K562 (cell line): ENCODE data around the gene LMAN1L. TPM values are rescaled to one million over a fixed set of nuclear protein-coding genes. Genes with fewer than 3 reads are reported as not detected.

ENCODE experiments used
- BRD9 ChIP-seq: fragments of 450-650 bp; IDR thresholded peaks from 2 replicates; pipeline ENCODE4 v1.6.1; 2018; ENCODE audit warnings: low read depth; ENCODE audit not compliant: partially characterized antibody
- EP300 ChIP-seq: IDR thresholded peaks from 2 replicates; pipeline ENCODE4 v1.6.1; 2012; ENCODE audit warnings: low read length, improper control_type of control experiment
- GABPB2 ChIP-seq: fragments of 250-450 bp; sonication (Bioruptor Pico); conservative IDR thresholded peaks from 2 replicates; pipeline ENCODE4 v1.5.1; 2021; ENCODE audit warnings: mild to moderate bottlenecking
- IFI16 ChIP-seq: fragments of 250-450 bp; sonication (Bioruptor Pico); IDR thresholded peaks from 2 replicates; pipeline ENCODE4 v2.1.2; 2022; ENCODE audit warnings: mild to moderate bottlenecking, inconsistent platforms
- MTF1 ChIP-seq: fragments of 250-450 bp; sonication (Bioruptor Pico); IDR thresholded peaks from 2 replicates; pipeline ENCODE4 v1.9.0; 2021; ENCODE audit warnings: moderate library complexity, mild to moderate bottlenecking, inconsistent platforms, borderline replicate concordance
- RBBP5 ChIP-seq: fragments of 200-600 bp; sonication (generic); IDR thresholded peaks from 2 replicates; pipeline ENCODE4 v1.6.1; 2012; ENCODE audit warnings: borderline replicate concordance, mild to moderate bottlenecking, low read length, control low read depth, inconsistent platforms; ENCODE audit not compliant: insufficient read depth, poor library complexity, severe bottlenecking
- ZNF280B ChIP-seq: fragments of 250-450 bp; sonication (Bioruptor Pico); IDR thresholded peaks from 2 replicates; pipeline ENCODE4 v1.5.1; 2021; ENCODE audit warnings: mild to moderate bottlenecking
- ZNF282 ChIP-seq: sonication (generic); formaldehyde crosslinking; IDR thresholded peaks from 2 replicates; pipeline ENCODE4 v1.8.1; 2023; ENCODE audit warnings: missing genetic modification reagents
- polyA plus RNA-seq, 8 experiments: library from polyadenylated mRNA; depleted of rRNA in 4 of 8; stranded (reverse) in 5 of 8; unstranded in 3 of 8; fragments of >200 nt; fragmentation: Nextera tagmentation in 2 of 8; fragmentation: Illumina TruSeq in 1 of 8; extraction: Ambion mirVana in 2 of 8; extraction: Trizol in 1 of 8; gene quantifications; 2 replicates each; pipeline versions ENCODE4 v1.2.1 to v1.2.3, GENCODE V29; 2011 to 2014; ENCODE audit warnings: inconsistent platforms in 1 of 8, missing spikeins in 1 of 8
- total RNA-seq, 7 experiments: library from RNA; depleted of rRNA in 6 of 7; stranded (reverse); fragments of >200 nt in 6 of 7; fragmentation: Illumina TruSeq in 2 of 7; extraction: Trizol in 2 of 7; gene quantifications; 2 replicates each; pipeline versions ENCODE4 v1.2.1 to v1.2.3, GENCODE V29; 2011 to 2021; ENCODE audit warnings: low replicate concordance in 1 of 7
- TF ChIP-seq, protein P1 (sequence below): sonication (generic); formaldehyde crosslinking; IDR thresholded peaks from 2 replicates; pipeline ENCODE4 v1.4.0; 2020; ENCODE audit warnings: mild to moderate bottlenecking, missing genetic modification reagents

Gene LMAN1L
- total and polyA plus RNA-seq, 9 of the 15 experiments (the other 6 are each of a cell fraction or from before 2014, with no cell fraction given), result not detected

GRCh38 chr15:74823324-74823723 lies 10.7 kb downstream of the LMAN1L start (continued):
- TF ChIP-seq, protein P1, sequence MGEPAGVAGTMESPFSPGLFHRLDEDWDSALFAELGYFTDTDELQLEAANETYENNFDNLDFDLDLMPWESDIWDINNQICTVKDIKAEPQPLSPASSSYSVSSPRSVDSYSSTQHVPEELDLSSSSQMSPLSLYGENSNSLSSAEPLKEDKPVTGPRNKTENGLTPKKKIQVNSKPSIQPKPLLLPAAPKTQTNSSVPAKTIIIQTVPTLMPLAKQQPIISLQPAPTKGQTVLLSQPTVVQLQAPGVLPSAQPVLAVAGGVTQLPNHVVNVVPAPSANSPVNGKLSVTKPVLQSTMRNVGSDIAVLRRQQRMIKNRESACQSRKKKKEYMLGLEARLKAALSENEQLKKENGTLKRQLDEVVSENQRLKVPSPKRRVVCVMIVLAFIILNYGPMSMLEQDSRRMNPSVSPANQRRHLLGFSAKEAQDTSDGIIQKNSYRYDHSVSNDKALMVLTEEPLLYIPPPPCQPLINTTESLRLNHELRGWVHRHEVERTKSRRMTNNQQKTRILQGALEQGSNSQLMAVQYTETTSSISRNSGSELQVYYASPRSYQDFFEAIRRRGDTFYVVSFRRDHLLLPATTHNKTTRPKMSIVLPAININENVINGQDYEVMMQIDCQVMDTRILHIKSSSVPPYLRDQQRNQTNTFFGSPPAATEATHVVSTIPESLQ (CRISPR knock-in tag), result no peak
- TF ChIP-seq EP300 (no peak), GABPB2 (no peak), ZNF282 (CRISPR knock-in tag) (no peak), RBBP5 (no peak), MTF1 (CRISPR knock-in tag) (no peak), ZNF280B (CRISPR knock-in tag) (no peak), BRD9 (no peak), IFI16 (no peak)
- TF ChIP-seq, all 486 proteins: peak for 3
